WTC11 (cell line): ENCODE measurements around the gene NCOA6.

ENCODE experiments used
- ATF2 ChIP-seq: sonication (generic); formaldehyde crosslinking; IDR thresholded peaks from 2 replicates; pipeline ENCODE4 v1.8.1; 2022; ENCODE audit warnings: low read depth, missing genetic modification reagents, borderline replicate concordance
- ATF6 ChIP-seq: sonication (generic); formaldehyde crosslinking; IDR thresholded peaks from 2 replicates; pipeline ENCODE4 v1.8.1; 2023; ENCODE audit warnings: mild to moderate bottlenecking, missing genetic modification reagents
- MXD4 ChIP-seq: fragments of 250-450 bp; sonication (Bioruptor Pico); IDR thresholded peaks from 2 replicates; pipeline ENCODE4 v1.8.0; 2021; ENCODE audit warnings: mild to moderate bottlenecking, moderate library complexity, borderline replicate concordance
- SMAD3 ChIP-seq: sonication (generic); formaldehyde crosslinking; IDR thresholded peaks from 2 replicates; pipeline ENCODE4 v1.8.0; 2022; ENCODE audit warnings: missing genetic modification reagents, mild to moderate bottlenecking, borderline replicate concordance
- TF ChIP-seq, protein P1 (sequence below): sonication (generic); formaldehyde crosslinking; IDR thresholded peaks from 2 replicates; pipeline ENCODE4 v1.8.1; 2023; ENCODE audit warnings: mild to moderate bottlenecking, moderate library complexity, missing genetic modification reagents
- TF ChIP-seq, protein P2 (sequence below): fragments of 200-600 bp; IDR thresholded peaks from 2 replicates; pipeline ENCODE4 v1.8.0; 2022; ENCODE audit warnings: antibody characterized with exemption
- TF ChIP-seq, protein P3 (sequence below): sonication (generic); formaldehyde crosslinking; IDR thresholded peaks from 2 replicates; pipeline ENCODE4 v1.8.1; 2023; ENCODE audit warnings: mild to moderate bottlenecking, missing genetic modification reagents, moderate library complexity

DNA sequence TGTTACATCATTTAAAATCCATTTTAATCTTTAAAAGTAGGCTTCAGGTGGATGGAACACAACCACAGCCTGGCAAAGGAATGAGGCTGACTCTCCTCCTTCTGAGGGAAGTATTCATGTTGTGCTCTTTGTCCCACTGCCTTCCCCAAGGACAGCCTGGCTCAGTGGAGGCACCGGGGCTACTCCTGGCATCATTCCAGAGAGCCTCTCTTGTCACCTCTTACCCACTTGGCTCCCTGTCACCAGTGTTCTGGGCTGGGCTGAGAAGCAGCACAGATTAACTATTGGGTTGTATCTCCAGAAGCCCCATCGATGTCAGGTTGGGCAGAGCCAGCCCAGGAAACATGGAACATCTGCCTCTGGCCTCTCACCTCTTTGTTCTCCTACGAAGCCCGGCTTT, 132.0 kb downstream of the NCOA6 start:
- TF ChIP-seq SMAD3 (CRISPR knock-in tag): no peak
- TF ChIP-seq, protein P1, sequence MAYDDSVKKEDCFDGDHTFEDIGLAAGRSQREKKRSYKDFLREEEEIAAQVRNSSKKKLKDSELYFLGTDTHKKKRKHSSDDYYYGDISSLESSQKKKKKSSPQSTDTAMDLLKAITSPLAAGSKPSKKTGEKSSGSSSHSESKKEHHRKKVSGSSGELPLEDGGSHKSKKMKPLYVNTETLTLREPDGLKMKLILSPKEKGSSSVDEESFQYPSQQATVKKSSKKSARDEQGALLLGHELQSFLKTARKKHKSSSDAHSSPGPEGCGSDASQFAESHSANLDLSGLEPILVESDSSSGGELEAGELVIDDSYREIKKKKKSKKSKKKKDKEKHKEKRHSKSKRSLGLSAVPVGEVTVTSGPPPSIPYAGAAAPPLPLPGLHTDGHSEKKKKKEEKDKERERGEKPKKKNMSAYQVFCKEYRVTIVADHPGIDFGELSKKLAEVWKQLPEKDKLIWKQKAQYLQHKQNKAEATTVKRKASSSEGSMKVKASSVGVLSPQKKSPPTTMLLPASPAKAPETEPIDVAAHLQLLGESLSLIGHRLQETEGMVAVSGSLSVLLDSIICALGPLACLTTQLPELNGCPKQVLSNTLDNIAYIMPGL (CRISPR knock-in tag): no peak
- no peak for TF ChIP-seq MXD4
- TF ChIP-seq ATF2 (CRISPR knock-in tag): no peak
- TF ChIP-seq, protein P2, sequence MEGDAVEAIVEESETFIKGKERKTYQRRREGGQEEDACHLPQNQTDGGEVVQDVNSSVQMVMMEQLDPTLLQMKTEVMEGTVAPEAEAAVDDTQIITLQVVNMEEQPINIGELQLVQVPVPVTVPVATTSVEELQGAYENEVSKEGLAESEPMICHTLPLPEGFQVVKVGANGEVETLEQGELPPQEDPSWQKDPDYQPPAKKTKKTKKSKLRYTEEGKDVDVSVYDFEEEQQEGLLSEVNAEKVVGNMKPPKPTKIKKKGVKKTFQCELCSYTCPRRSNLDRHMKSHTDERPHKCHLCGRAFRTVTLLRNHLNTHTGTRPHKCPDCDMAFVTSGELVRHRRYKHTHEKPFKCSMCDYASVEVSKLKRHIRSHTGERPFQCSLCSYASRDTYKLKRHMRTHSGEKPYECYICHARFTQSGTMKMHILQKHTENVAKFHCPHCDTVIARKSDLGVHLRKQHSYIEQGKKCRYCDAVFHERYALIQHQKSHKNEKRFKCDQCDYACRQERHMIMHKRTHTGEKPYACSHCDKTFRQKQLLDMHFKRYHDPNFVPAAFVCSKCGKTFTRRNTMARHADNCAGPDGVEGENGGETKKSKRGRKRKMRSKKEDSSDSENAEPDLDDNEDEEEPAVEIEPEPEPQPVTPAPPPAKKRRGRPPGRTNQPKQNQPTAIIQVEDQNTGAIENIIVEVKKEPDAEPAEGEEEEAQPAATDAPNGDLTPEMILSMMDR: no peak
- TF ChIP-seq, protein P3, sequence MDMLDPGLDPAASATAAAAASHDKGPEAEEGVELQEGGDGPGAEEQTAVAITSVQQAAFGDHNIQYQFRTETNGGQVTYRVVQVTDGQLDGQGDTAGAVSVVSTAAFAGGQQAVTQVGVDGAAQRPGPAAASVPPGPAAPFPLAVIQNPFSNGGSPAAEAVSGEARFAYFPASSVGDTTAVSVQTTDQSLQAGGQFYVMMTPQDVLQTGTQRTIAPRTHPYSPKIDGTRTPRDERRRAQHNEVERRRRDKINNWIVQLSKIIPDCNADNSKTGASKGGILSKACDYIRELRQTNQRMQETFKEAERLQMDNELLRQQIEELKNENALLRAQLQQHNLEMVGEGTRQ (CRISPR knock-in tag): no peak
- no peak for TF ChIP-seq ATF6 (CRISPR knock-in tag)
